Hematopoietic multipotent progenitor cell treated with erythropoietin and hydrocortisone succinate and interleukin-3 and kit ligand, for 15 days (in vitro differentiated cells): ENCODE data around the gene IGF2R.
"Not testable (repeated sequence)": the region's sequence is repeated elsewhere in the genome, so short reads cannot be mapped to it uniquely, and the experiment has no call there.

Experiments
- DNase-seq: peaks from one replicate; pipeline ENCODE4 v3.0.0-alpha.2; 2015; ENCODE audit warnings: low spot score

IGF2R gene

GRCh38 chr6:160137989-160138835 lies 169.3 kb downstream of the IGF2R start:
- DNase-seq, result peak; percentile 56

GRCh38 chr6:160138839-160139419 lies 170.0 kb downstream of the IGF2R start:
- no peak for DNase-seq

GRCh38 chr6:160139420-160139851 lies 170.6 kb downstream of the IGF2R start:
- DNase-seq, result no peak

- not testable (repeated sequence) for DNase-seq
Observed at GRCh38 chr6:160140493-160140892, 171.6 kb downstream of the IGF2R start.

GRCh38 chr6:160141001-160141726 lies 172.3 kb downstream of the IGF2R start:
- DNase-seq, result no peak

- no peak for DNase-seq
Observed at GRCh38 chr6:160142115-160142715, 173.3 kb downstream of the IGF2R start.

GRCh38 chr6:160146454-160147145 lies 177.7 kb downstream of the IGF2R start:
- DNase-seq, result no peak

- no peak for DNase-seq
Observed at GRCh38 chr6:160147146-160147536, 178.3 kb downstream of the IGF2R start.

GRCh38 chr6:160154471-160154870 lies 185.6 kb downstream of the IGF2R start:
- no peak for DNase-seq

GRCh38 chr6:160156842-160157241 lies 188.0 kb downstream of the IGF2R start:
- DNase-seq, result no peak

GRCh38 chr6:160160450-160160849 lies 191.6 kb downstream of the IGF2R start:
- no peak for DNase-seq
